GM19455 (cell line): ENCODE results near the gene SULT2B1.
"Not testable (repeated sequence)": the region's sequence is repeated elsewhere in the genome, so short reads cannot be mapped to it uniquely, and the experiment has no call there.

Experiments used
- ATAC-seq: cut with Tn5 transposase; IDR thresholded peaks from one replicate; pipeline ENCODE4 v1.9.1; 2021; ENCODE audit not compliant: unreplicated experiment

Gene SULT2B1

DNA sequence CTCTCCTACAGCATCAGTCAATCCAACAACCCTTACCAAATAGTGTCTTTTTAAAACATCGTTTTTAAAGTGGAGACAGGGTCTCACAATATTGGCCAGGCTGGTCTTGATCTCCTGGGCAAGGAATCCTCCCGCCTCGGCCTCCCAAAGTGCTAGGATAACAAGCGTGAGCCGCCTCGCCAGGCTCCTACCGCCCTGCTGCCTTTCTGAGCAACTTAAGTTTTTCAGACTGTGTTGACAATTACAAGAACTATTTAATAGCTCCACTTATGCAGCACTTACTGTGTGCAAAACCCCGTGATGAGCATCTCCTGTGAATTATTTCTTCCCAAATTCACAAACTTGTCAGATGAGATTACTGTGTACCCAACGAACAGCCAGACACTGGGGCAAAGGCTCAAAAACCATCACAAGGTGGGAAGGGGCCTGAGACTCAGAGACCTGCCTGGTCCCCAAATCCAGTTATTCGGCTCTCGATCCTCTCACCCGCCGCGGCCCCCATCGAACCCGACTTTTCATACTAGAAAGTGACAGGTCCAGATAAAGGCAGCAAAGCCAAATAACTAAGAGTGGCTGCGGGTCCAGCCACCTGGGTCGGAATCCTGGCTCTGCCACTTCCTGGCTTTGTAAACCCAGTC is 66.4 kb downstream of the SULT2B1 start:
- no peak for ATAC-seq

DNA sequence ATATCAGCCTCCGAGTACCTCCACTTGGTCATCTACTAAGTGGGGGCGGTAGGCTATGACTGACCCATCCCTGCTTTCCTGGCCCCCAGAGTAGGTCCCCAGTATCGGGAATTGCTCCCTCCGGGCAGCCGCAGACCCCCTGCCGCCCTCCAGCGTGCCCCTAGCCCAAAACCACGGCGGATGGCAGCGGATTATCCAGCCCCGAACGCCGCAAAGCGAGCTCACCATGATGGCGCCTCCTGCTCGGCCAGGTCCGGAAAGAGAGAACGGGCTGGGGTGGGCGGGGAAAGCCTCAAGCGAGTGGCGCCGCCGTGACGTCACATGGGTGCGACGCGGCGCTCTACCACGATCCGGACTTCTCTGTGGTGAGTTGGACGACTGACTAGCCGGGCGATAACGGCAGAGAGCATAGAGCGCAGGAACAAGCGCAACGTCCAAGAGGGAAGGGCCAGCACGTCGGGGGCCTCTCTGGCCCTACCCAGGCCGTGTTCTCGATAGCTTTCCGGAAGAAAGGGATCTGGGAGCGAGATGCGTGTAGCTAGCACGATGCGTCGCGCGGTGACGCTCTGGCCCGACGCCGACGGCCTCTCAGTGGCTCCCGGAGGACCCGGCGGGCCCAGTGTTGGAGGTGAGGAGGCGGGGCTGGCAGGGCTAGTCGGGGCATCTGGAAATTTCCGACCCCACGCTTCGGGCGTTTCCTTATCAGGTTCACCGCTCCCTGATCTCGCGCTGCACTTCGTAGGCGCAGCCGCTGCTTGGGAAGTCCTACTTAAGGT is 67.1 kb downstream of the SULT2B1 start, which contains the start of the genes RPL18 and SPHK2:
RPL18 (minus strand) TSS at position 263 of the 776 bp plus-strand sequence; CDS start at position 228, 35 bp downstream.
SPHK2 (plus strand) TSS at position 591 of the 776 bp plus-strand sequence. CDS start 1,009 bp downstream, outside the sequence.
- ATAC-seq, result peak; percentile 76

DNA sequence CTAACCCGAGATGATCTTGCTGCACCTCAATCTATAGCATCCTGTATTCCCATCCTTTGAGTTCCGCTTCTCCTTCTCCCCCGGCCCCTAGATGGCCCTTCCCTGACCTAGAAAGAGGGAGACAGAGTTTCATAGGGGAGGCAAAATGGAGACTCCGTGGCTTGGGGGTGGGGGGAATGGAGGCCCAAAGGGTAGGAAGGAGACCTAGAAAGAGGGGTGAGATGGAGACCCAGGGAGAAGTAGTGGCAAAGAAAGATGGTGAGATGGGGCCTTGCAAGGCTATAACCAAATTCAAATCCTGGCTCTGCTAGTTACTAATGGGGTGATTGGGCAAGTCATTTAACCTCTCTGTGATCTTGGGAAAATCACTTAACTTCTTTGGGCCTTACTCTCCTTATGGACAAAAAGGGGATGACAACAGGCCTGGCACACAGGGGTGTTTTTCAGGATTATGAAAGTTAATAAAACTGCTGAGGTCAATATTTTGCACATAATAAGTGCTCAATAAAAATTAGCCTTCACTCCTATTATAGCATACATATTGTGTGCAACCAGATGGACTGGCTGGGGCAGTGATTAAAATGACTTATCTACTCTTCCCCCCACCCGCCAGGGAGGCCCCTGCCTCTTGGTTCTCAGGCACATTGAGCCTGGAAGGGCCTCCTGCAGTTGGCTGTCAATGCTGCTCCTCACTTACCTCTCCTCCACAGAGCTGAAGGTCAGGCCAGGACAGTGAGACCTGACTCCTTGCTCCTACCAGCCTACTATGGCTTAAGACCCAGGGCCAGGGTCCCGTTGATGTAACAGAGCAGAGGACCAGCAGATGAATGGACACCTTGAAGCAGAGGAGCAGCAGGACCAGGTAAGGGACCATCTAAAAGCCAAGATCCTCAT is 68.0 kb downstream of the SULT2B1 start:
- no peak for ATAC-seq

DNA sequence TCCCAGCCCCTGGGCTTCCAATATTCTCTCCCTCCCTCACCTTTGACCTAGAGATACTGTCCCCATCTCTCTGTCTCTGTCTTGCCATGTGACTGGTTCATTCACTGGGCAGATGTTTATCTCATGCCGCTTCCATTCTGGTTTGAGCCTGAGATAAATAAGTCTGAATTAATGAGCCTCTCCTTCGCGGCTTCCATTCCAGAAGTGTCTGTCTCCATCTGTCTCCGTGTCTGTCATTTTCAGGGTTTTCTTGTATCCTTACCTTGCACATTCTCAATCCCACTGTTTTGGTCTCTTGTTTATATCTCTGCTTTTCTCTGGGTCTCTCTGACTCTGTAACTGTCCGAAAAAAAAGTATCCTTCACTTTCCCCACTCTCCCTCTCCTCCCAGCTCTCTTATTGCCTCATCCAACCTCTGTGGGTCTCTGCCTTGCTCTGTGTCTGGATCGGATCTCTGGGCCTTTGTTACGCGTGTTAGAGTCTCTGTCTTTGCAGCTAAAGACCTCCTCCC is 71.6 kb downstream of the SULT2B1 start:
- ATAC-seq, result no peak

DNA sequence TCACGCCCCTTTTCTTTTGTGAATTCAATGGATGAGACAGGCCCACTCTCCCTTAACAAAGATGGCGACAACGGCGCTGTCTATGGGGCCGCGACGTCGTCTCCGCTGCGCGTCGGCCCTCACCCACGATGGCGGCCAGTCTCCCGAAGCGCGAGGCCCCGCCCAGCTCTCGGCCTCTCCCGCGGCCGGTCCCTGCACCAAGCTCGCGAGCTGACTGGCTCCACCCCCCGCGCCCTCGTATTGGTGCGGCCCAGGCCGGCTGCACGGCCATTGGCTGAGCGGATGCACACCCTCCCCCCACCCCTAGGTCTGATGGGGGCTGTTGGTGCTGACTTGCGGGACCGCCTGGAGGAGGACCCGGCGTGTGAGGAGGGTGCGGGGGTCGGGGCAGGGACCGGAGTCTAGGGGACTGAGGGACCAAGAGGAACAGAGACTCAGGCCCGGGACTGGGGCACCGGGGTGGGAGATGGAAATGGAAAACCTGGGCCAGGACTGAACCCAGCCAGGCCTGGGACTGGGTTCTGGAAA is 72.2 kb downstream of the SULT2B1 start:
- peak; percentile 53 for ATAC-seq

GRCh38 chr19:48624791-48625723 is 73.1 kb downstream of the SULT2B1 start:
- no peak for ATAC-seq

DNA sequence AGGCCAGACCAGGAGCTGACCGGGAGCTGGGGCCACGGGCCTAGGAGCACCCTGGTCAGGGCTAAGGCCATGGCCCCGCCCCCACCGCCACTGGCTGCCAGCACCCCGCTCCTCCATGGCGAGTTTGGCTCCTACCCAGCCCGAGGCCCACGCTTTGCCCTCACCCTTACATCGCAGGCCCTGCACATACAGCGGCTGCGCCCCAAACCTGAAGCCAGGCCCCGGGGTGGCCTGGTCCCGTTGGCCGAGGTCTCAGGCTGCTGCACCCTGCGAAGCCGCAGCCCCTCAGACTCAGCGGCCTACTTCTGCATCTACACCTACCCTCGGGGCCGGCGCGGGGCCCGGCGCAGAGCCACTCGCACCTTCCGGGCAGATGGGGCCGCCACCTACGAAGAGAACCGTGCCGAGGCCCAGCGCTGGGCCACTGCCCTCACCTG is 73.9 kb downstream of the SULT2B1 start:
- ATAC-seq, result no peak

DNA sequence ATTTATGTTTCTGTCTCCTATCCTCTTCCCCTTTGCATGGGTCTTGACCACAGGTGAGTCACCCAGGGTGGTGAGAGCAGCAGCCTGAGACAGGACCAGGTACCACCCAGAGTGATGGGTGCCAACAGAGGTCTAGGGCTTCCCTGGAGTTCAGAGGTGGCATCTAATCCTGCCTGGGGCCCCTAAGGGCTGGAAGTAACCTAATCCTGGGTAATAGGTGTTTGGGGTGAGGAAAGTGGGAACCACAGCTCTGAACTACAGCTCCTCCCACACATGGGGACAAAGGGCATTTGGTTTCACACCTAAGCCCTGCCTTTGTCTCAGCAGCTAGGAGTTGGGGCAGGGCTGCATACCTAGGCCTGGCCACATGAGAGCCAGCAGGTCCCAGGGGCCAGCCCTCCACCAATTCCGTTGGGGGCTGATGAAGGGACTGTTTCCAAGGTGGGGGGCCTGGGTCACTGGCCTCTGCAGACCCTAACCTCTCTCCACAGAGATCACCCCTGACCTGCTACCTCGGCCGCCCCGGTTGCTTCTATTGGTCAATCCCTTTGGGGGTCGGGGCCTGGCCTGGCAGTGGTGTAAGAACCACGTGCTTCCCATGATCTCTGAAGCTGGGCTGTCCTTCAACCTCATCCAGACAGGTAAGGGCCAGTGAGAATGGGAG is 75.4 kb downstream of the SULT2B1 start:
- no peak for ATAC-seq

DNA sequence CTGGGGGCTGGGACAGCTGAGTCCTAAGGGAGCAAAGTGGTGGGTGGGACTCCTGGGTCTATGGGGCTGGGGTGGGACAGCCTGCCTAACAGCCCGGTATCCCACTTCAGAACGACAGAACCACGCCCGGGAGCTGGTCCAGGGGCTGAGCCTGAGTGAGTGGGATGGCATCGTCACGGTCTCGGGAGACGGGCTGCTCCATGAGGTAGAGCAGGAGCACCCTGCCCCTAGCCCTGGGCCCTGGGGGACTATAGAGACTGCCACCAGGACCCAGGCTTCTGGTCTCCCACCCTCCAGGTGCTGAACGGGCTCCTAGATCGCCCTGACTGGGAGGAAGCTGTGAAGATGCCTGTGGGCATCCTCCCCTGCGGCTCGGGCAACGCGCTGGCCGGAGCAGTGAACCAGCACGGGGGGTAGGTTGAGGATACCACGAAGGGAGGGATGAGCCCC is 75.9 kb downstream of the SULT2B1 start:
- ATAC-seq, result no peak

- ATAC-seq, result no peak
These were observed 76.7 kb downstream of the SULT2B1 start for GRCh38 chr19:48628486-48629296.

DNA sequence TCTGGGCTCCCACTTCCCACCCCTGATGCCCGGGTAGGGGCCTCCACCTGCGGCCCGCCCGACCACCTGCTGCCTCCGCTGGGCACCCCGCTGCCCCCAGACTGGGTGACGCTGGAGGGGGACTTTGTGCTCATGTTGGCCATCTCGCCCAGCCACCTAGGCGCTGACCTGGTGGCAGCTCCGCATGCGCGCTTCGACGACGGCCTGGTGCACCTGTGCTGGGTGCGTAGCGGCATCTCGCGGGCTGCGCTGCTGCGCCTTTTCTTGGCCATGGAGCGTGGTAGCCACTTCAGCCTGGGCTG is 77.3 kb downstream of the SULT2B1 start:
- no peak for ATAC-seq

DNA sequence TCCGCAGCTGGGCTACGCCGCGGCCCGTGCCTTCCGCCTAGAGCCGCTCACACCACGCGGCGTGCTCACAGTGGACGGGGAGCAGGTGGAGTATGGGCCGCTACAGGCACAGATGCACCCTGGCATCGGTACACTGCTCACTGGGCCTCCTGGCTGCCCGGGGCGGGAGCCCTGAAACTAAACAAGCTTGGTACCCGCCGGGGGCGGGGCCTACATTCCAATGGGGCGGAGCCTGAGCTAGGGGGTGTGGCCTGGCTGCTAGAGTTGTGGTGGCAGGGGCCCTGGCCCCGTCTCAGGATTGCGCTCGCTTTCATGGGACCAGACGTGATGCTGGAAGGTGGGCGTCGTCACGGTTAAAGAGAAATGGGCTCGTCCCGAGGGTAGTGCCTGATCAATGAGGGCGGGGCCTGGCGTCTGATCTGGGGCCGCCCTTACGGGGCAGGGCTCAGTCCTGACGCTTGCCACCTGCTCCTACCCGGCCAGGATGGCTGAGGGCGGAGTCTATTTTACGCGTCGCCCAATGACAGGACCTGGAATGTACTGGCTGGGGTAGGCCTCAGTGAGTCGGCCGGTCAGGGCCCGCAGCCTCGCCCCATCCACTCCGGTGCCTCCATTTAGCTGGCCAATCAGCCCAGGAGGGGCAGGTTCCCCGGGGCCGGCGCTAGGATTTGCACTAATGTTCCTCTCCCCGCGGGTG is 77.8 kb downstream of the SULT2B1 start:
- no peak for ATAC-seq

DNA sequence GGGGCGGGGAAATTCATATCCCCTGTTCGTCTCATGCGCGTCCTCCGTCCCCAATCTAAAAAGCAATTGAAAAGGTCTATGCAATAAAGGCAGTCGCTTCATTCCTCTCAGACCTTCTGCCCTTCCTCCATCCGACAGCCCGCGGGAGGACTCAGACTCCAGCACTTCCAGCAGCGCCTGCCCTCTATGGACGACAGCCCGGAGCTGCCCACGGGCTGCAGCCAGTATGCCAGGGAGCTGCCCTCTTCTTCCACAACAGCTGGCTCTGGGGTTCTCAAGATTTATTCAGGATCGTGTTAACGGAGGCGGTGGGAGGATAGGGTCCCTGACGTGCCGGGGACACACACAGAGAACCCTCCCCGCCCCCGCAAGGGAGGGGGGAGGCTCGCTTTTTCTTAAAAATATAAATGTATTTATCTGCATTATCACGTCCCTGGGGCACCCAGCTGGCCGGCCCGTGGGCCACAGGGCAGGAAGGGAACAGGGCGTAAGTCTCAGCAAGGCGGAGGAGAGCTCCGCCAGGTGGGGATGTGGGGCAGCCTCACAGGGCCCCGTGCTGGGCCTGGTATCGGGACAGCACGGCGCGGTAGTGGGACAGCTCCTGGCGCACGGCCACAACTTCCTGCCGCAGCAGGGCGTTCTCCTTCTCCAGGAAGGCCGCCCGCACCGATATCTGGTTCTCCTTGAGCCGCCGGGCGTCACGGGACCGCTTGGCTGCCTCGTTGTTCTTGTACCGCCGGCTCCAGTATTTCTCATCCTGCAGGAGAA is 78.5 kb downstream of the SULT2B1 start:
- ATAC-seq, result no peak

GRCh38 chr19:48631225-48631624 is 79.3 kb downstream of the SULT2B1 start:
- ATAC-seq, result no peak

DNA sequence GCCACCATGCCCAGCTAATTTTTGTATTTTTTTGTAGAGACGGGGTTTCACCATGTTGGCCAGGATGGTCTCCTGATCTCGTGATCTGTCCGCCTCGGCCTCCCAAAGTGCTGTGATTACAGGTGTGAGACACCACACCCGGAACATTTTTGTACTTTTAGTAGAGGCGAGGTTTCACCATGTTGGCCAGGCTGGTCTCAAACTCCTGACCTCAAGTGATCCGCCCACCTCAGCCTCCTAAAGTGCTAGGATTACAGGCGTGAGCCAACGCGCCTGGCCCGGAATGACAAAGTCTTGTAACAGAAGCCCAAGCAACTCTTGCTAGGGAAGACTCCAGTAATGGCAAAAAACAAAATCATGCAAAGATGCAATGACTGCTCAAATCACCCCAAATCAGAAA is 80.3 kb downstream of the SULT2B1 start:
- ATAC-seq, result not testable (repeated sequence)

GRCh38 chr19:48632692-48633147 is 80.7 kb downstream of the SULT2B1 start:
- ATAC-seq, result no peak
